T-helper 1 cell (primary cell): ENCODE data around the gene KRT2.

Experiments used
- DNase-seq, 5 donors: peaks; one replicate each; pipeline ENCODE4 v3.0.0-alpha.2; 2012 to 2020

KRT2 gene

GRCh38 chr12:52662918-52663229, 10.9 kb upstream of the KRT2 start:
- no peak for DNase-seq

- no peak for DNase-seq
Measured at GRCh38 chr12:52662093-52662917, 10.3 kb upstream of the KRT2 start.

GRCh38 chr12:52661668-52662067, 9.7 kb upstream of the KRT2 start:
- DNase-seq = no peak

DNA sequence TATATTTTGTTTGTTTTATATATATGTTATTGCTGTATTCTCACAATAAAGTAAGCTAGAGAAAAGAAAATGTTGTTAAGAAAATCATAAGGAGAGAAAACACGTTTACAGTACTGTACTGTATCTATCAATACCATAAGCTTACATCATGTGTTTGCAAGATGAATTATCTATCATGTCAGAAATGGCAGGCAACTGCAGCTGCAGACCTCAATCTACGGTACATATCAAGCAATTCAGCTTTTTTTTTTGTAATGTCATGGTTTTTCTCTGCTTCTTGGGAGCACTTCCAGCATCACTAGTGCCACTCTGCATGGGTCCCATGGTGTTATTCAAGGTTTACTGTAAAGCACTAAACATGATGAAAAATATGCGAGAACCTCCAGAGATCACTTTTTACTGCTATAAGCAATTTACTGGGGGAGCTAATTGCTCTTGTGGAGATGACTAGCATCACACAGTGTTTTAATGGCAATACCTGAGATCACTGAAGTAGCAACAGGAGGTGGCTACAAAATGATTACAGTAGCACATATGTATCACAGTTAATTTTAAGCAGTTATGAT, 9.0 kb upstream of the KRT2 start:
- no peak for DNase-seq

DNA sequence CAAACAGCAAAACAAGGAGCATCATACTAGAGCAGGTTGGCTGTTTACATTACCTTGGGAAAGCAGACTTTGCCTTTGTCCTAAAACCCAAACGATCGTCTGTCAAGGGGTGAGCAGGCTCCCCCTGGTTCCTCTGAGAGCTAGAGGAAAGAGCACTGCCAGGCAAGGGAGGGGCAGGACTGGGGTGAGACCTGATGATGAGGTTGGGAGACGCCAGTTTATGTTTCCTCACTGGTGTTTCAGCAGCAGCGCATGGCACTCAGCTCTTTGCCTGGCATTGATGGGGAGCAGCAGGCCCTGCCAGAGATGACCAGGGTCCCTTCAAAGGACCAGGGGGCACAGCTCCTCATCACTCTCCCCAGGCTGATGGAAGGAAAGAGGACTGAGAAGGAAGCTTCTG, 7.9 kb upstream of the KRT2 start:
- DNase-seq = no peak

- DNase-seq = no peak
Measured at GRCh38 chr12:52659395-52659794, 7.4 kb upstream of the KRT2 start.

DNA sequence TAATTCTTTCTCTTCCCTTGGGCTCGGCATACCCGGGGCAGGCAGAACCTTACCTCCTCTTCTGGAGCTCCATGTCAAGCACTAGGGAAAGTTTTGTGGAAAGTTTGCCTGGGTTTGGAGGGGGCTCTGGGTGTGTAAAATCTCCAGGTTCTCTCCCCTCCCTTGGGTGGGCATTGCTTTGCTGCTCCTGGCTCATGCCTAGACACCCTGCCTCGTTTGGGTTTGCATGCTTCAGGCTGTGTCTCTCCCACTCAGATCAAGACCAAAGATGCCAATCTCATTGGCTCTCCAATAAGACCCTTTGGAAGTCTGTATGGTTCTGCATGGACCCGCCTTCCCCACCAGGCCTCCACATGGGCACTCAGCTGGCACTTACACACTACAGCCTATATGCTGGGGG, 6.2 kb upstream of the KRT2 start:
- no peak for DNase-seq

- DNase-seq = no peak
Measured at GRCh38 chr12:52657250-52657902, 5.4 kb upstream of the KRT2 start.

- DNase-seq = no peak
Measured at GRCh38 chr12:52656616-52657015, 4.6 kb upstream of the KRT2 start.

- DNase-seq = no peak
Measured at GRCh38 chr12:52655720-52656124, 3.7 kb upstream of the KRT2 start.

- DNase-seq = no peak
Measured at GRCh38 chr12:52655251-52655650, 3.2 kb upstream of the KRT2 start.

- no peak for DNase-seq
Measured at GRCh38 chr12:52650520-52651081, 1.4 kb downstream of the KRT2 start.

GRCh38 chr12:52649066-52649465, 2.9 kb downstream of the KRT2 start:
- DNase-seq = no peak

- no peak for DNase-seq
Measured at GRCh38 chr12:52648012-52648550, 3.9 kb downstream of the KRT2 start.

- DNase-seq = no peak
Measured at GRCh38 chr12:52647601-52648000, 4.4 kb downstream of the KRT2 start.

DNA sequence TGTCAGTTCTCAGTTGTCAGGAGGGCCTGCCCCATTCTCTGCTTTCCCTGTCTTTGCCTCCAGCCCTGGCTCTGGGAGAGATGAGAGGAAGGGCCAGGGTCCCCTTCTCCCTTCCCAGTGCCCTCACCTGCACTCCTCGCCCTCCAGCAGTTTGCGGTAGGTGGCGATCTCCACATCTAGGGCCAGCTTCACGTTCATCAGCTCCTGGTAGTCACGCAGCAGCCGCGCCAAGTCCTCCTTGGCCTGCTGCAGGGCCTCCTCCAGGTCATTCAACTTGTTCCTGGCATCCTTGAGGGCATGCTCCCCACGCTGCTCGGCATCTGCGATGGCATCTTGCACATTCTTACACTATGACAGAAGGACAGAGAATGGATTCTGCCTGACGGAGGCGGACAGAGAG, 5.4 kb downstream of the KRT2 start:
- no peak for DNase-seq

DNA sequence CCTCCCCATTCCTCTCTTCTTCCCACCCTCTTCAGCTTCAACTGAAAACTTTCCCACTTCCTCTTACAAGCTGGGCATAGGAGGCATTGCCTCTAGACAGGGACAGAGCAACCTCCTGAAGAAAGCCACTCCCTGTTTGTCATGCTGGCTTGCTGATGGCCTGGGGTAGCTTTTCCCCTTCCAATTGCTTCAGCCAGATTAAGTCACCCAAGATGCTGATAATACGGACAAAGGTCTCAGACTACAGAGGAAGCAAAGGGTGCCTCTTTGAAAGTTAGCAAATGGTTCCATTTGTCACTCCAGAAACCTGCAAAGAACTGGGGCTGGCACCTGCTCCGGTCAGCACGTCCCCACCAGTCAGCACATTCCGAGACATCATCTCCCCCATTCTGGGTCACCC, 6.0 kb downstream of the KRT2 start:
- no peak for DNase-seq

GRCh38 chr12:52645120-52645761, 6.8 kb downstream of the KRT2 start:
- peak in 3 of 5 donors; percentile 13 to 85 (median 21) for DNase-seq

DNA sequence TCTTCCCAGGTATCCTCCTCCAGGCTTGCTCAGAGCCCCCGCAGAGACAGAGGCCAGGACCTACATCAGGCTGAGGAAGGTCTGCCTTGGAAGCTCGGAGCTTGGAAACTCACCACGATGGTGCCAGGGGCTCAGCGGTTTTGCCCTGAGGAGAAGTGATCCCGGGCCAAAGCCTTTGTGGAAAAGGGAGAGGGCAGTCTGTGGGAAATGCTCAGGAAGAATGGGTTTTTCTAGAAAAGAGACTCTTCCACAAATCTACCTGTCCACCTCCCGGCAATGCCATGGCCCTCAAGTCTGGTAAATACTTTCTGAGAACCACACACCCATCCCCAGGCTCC, 8.0 kb downstream of the KRT2 start:
- DNase-seq = no peak

DNA sequence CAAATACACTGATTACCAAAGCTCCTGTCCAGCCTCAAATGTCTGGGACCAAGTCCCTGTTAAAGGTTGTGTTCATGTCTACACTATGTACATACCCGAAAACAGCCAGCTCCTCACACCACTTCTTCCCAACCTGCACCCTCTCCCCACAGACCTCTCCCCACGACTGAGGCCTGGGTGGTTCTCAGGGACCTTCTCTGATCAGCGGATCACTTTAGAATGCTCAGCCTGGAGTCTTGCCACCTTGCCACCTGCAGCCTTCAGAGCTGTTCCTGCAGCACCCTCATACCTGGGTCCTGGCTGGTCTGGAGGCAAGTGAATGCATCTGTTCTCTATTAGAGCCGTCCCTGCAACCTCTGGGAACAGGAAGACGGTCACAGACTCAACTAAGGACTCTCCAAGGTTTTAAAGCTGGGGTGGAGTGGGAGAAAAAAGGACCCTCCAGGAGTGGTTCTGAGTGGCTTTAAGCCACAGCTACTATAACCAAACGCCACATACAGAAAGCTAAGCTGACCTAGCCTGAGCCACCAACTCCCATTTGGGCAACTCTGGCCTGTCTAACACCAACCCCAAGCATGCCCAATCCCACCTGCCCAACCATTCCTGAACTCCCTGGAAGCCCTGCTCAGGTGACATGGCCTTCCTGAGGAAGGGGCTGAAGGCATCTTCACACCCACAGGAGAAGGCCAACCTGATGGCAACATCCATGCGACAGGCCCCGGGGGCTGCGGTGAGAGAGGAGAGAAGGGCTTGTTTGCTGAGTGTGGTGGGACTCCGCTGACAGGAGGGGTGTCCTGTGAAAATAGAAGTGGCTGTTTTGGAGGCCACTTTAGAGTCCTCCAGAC, 8.6 kb downstream of the KRT2 start:
- DNase-seq = no peak

- no peak for DNase-seq
Measured at GRCh38 chr12:52641468-52641867, 10.5 kb downstream of the KRT2 start.

- DNase-seq = no peak
Measured at GRCh38 chr12:52637299-52637698, 14.7 kb downstream of the KRT2 start.
